HK-2 (cell line): ENCODE results near the gene C16orf46.
"Not testable (repeated sequence)": the region's sequence is repeated elsewhere in the genome, so short reads cannot be mapped to it uniquely, and the experiment has no call there.

Source experiments
- DNase-seq: peaks from one replicate; pipeline ENCODE4 v3.0.0-alpha.2; 2018; ENCODE audit not compliant: unreplicated experiment

C16orf46 gene

GRCh38 chr16:81077076-81077940 lies at the start of gene C16orf46:
Gene C16orf46 (minus strand): TSS chr16:81077238. CDS start chr16:81063955, 13,283 bp downstream.
- DNase-seq = peak; percentile 98

- no peak for DNase-seq
Measured at GRCh38 chr16:81123092-81123852, 46.2 kb upstream of the C16orf46 start.

- no peak for DNase-seq
Measured at GRCh38 chr16:81121474-81121990, 44.5 kb upstream of the C16orf46 start.

- DNase-seq = no peak
Measured at GRCh38 chr16:81117436-81117835, 40.4 kb upstream of the C16orf46 start.

- no peak for DNase-seq
Measured at GRCh38 chr16:81116285-81116684, 39.2 kb upstream of the C16orf46 start.

- DNase-seq = no peak
Measured at GRCh38 chr16:81112453-81112852, 35.4 kb upstream of the C16orf46 start.

GRCh38 chr16:81109274-81109673 lies 32.2 kb upstream of the C16orf46 start:
- DNase-seq = not testable (repeated sequence)

- DNase-seq = peak; percentile 74
Measured at GRCh38 chr16:81107511-81107910, 30.5 kb upstream of the C16orf46 start.

- DNase-seq = peak; percentile 10
Measured at GRCh38 chr16:81106826-81107503, 29.9 kb upstream of the C16orf46 start.

GRCh38 chr16:81105946-81106345 lies 28.9 kb upstream of the C16orf46 start:
- no peak for DNase-seq

- no peak for DNase-seq
Measured at GRCh38 chr16:81101702-81102101, 24.7 kb upstream of the C16orf46 start.

- no peak for DNase-seq
Measured at GRCh38 chr16:81099958-81100357, 22.9 kb upstream of the C16orf46 start.

- DNase-seq = no peak
Measured at GRCh38 chr16:81097230-81097629, 20.2 kb upstream of the C16orf46 start.

- DNase-seq = no peak
Measured at GRCh38 chr16:81096715-81097208, 19.7 kb upstream of the C16orf46 start.

GRCh38 chr16:81095953-81096714 lies 19.1 kb upstream of the C16orf46 start, which contains the start of gene GCSH:
Gene GCSH (minus strand): TSS chr16:81096395. CDS start chr16:81096278, 117 bp downstream.
- DNase-seq = peak; percentile 99

GRCh38 chr16:81095653-81095952 lies 18.6 kb upstream of the C16orf46 start:
- DNase-seq = no peak

- DNase-seq = no peak
Measured at GRCh38 chr16:81094771-81095251, 17.8 kb upstream of the C16orf46 start.

GRCh38 chr16:81088836-81089235 lies 11.8 kb upstream of the C16orf46 start:
- DNase-seq = no peak

- no peak for DNase-seq
Measured at GRCh38 chr16:81081014-81081413, 4.0 kb upstream of the C16orf46 start.

- no peak for DNase-seq
Measured at GRCh38 chr16:81080233-81080632, 3.2 kb upstream of the C16orf46 start.

- peak; percentile 88 for DNase-seq
Measured at GRCh38 chr16:81076566-81077075, 417 bp downstream of the C16orf46 start.
